HG03442 (cell line): ENCODE results near the gene ZNF593.

Experiments
- ATAC-seq: cut with Tn5 transposase; IDR thresholded peaks from one replicate; pipeline ENCODE4 v1.9.1; 2021; ENCODE audit warnings: mild to moderate bottlenecking, moderate library complexity; ENCODE audit not compliant: unreplicated experiment

Gene ZNF593

DNA sequence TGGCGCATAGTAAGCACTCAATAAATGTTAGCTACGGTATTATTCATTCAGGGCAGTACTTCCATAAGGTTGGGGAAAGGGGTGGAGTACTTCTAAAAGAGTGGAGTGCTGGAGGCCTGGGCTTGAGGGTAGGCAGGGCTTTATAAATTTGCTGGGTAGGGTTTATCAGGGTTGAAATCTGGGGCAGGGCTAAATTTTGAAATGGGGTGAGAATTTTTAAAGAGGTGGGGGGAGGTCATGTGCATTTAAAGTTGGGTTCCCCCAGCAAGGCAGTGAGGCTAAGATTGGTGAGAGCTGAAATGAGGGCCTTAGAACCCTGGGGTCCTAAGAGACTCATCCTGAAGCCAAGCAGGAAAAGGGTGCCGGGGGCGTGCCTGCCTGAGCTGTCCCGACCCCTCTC is 30.7 kb downstream of the ZNF593 start:
- no peak for ATAC-seq

DNA sequence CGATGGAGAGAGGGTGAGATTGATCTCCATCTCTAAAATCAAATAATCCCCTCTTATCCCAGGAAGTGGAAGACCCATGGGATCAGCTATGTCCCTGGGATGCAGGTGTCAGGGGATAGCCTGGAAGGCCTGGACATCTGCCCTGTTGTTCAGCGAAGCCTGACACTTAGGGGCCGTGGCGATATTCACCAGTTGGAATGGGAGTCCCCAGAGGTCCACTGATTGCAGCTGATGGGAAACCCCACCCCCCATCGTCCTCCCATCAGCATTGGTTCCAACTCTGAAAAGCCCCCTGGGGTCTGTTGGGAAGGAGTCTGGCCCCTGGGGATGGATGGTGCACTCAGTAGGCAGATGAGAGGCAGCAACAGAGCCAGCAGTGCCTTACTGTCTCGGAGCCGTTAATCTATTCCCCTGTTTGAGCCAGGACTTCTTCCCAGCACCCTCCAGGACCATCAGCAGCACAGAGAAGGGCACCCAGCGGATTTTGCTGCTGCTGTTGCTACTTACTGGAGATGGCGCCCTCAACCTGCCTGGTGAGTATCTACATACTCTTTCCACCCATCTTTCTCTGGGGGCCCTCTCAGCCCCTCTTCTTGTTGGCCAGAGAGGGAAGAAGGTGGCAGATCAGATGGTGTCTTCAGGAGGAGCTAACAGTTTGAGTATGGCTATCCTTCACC is 34.1 kb downstream of the ZNF593 start:
- ATAC-seq = no peak

GRCh38 chr1:26210147-26210870 is 40.6 kb downstream of the ZNF593 start:
- ATAC-seq = no peak

DNA sequence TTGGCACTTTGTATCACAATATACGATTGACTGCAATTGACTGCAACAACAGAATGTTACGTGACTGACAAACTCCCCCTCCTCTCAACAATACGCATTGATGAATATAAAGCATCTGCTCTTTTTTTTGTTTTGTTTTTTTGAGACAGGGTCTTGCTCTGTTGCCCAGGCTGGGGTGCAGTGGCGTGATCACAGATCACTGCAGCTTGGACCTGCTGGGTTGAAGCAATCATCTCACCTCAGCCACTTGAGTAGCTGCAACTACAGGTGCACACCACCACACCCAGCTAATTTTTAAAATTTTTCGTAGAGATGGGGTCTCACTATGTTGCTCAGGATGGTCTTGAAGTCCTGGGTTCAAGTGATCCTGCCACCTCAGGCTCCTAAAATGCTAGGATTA is 43.0 kb downstream of the ZNF593 start:
- ATAC-seq = no peak

DNA sequence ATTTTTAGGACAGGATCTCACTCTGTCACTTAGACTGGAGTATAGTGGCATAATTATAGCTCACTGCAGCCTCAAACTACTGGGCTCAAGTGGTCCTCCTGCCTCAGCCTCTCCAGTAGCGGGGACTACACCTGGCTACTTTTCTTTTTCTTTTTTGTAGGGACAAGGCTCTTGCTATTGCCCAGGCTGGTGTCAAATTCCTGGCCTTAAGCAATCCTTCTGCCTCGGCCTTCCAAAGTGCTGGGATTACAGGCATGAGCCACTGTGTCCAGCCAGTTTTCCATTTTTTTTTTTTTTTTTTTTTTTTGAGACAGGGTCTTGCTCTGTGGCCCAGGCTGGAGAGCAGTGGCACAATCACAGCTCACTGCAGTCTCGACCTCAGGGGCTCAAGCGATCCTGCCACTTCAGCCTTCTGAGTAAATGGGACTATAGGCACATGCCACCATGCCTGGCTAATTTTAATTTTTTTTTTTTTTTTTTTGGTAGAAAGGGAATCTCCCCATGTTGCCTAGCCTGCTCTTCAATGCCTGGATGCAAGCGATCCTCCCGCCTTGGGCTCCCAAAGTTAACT is 43.7 kb downstream of the ZNF593 start:
- ATAC-seq = no peak

DNA sequence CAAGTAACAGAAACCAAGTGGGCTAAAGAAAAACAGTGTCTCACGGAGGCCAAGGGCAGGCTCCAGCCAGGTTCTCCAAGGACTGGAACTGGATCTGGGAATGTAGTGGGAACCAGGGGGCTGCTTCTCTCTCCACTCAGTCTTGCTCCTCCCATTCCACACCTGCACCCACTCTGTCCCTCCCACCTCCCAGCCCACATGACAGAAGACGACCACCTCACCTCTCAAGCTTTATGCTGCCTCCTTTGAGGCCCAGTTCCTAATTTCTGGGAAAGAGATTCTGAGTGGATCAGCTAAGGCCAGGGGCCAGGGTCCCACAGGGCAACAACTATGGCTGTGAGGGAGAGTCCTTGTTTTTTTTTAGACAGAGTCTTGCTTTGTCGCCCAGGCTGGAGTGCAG is 45.5 kb downstream of the ZNF593 start:
- ATAC-seq = no peak

DNA sequence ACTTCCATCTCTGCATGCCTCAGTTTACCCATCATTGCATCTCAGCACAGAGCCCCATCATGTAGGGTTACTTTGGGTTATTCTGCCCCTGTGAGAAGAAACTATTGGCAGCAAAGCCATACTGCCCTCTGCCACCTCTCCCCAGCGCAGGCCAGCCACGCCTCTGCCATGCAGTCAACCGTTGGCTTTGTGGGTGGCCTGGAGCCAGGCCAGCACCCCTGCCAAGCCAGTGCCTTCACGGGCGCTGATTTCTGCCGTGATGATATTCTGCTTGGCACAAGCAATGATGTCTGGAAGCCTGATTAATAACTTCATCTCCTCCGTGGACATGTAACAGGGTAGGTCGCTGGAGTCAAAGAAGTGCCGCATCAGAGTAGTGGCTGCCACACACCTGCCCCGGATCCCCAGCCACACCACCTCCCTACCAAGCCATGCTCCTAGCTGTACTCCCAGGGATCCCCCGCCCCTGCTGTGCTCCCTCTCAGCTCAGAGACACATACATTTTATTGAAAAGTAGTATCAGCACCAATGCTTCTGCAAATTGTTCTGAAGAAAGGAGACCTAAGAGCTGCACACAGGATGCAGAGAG is 49.3 kb downstream of the ZNF593 start:
- no peak for ATAC-seq
